PC-3 (cell line): Measurements from ENCODE around the gene XPC.
"Not testable (repeated sequence)": the region's sequence is repeated elsewhere in the genome, so short reads cannot be mapped to it uniquely, and the experiment has no call there.

Source experiments
- EZH2phosphoT487 ChIP-seq: fragments of 300-600 bp; sonication (generic); IDR thresholded peaks from 2 replicates; pipeline ENCODE4 v1.6.1; 2018; ENCODE audit warnings: mild to moderate bottlenecking, antibody characterized with exemption, low read length, borderline replicate concordance
- TF ChIP-seq, protein P1 (sequence below): fragments of 300-600 bp; sonication (generic); conservative IDR thresholded peaks from 2 replicates; pipeline ENCODE4 v1.5.1; 2017; ENCODE audit warnings: antibody characterized with exemption, low read depth, mild to moderate bottlenecking, low read length

- TF ChIP-seq EZH2phosphoT487: not testable (repeated sequence)
- TF ChIP-seq, protein P1, sequence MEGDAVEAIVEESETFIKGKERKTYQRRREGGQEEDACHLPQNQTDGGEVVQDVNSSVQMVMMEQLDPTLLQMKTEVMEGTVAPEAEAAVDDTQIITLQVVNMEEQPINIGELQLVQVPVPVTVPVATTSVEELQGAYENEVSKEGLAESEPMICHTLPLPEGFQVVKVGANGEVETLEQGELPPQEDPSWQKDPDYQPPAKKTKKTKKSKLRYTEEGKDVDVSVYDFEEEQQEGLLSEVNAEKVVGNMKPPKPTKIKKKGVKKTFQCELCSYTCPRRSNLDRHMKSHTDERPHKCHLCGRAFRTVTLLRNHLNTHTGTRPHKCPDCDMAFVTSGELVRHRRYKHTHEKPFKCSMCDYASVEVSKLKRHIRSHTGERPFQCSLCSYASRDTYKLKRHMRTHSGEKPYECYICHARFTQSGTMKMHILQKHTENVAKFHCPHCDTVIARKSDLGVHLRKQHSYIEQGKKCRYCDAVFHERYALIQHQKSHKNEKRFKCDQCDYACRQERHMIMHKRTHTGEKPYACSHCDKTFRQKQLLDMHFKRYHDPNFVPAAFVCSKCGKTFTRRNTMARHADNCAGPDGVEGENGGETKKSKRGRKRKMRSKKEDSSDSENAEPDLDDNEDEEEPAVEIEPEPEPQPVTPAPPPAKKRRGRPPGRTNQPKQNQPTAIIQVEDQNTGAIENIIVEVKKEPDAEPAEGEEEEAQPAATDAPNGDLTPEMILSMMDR: not testable (repeated sequence)
These were observed 68.6 kb downstream of the XPC start for GRCh38 chr3:14109821-14110220.
